Chondrocyte (in vitro differentiated cells): ENCODE measurements around the gene SLC24A4. TPM values are rescaled to one million over a fixed set of nuclear protein-coding genes. Genes with fewer than 3 reads are reported as not detected.

Experiments used
- DNase-seq: peaks from one replicate; pipeline ENCODE4 v3.0.0; 2021; ENCODE audit warnings: mixed read lengths, low spot score
- H3K27ac Mint-ChIP-seq: one replicate; pipeline ENCODE4 v1.8.0; 2021; ENCODE audit warnings: mild to moderate bottlenecking, moderate library complexity, mixed read lengths; ENCODE audit not compliant: unreplicated experiment
- H3K27me3 Mint-ChIP-seq: 2 replicates; pipeline ENCODE4 v1.8.0; 2021; ENCODE audit warnings: low read depth, mixed read lengths
- H3K36me3 Mint-ChIP-seq: 2 replicates; pipeline ENCODE4 v1.8.0; 2021; ENCODE audit warnings: low read depth, mixed read lengths
- H3K4me1 Mint-ChIP-seq: 2 replicates; pipeline ENCODE4 v1.8.0; 2021; ENCODE audit warnings: low read depth, mild to moderate bottlenecking, mixed read lengths
- H3K4me3 Mint-ChIP-seq: one replicate; pipeline ENCODE4 v1.8.0; 2021; ENCODE audit warnings: mild to moderate bottlenecking, moderate library complexity, mixed read lengths; ENCODE audit not compliant: unreplicated experiment
- H3K9me3 Mint-ChIP-seq: 2 replicates; pipeline ENCODE4 v1.8.0; 2021; ENCODE audit warnings: low read depth, mixed read lengths
- total RNA-seq: library from RNA; stranded (reverse); gene quantifications from 3 replicates; pipeline ENCODE4 v1.2.1, GENCODE V29; 2021
- TF ChIP-seq, protein P1 (sequence below): fragments of 200-600 bp; sonication (generic); IDR thresholded peaks from 2 replicates; pipeline ENCODE4 v1.5.0; 2021; ENCODE audit warnings: antibody characterized with exemption, mild to moderate bottlenecking, moderate library complexity

The SLC24A4 gene
- total RNA-seq, 1 donor from 2014 or later, result 0.37 TPM

DNA sequence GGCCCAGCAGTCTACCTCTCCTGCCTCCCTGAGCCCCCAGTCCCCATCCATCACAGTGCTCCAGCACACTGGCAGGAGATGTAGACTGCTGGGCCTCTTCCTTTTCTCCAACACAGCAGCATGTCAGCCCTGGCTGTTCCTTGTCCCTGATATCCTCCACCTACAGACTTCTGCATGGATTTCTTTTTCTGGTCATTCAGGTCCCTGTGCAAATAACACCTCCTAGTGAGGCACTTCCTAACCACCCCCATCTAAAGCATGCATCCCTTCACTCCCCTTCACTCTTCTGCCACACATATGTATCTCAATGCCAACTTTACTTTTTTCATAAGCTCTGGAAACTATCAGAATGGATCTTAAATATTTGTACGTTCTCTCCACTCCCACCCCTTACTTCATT lies 81.5 kb downstream of the SLC24A4 start:
- DNase-seq, result no peak
- TF ChIP-seq, protein P1, sequence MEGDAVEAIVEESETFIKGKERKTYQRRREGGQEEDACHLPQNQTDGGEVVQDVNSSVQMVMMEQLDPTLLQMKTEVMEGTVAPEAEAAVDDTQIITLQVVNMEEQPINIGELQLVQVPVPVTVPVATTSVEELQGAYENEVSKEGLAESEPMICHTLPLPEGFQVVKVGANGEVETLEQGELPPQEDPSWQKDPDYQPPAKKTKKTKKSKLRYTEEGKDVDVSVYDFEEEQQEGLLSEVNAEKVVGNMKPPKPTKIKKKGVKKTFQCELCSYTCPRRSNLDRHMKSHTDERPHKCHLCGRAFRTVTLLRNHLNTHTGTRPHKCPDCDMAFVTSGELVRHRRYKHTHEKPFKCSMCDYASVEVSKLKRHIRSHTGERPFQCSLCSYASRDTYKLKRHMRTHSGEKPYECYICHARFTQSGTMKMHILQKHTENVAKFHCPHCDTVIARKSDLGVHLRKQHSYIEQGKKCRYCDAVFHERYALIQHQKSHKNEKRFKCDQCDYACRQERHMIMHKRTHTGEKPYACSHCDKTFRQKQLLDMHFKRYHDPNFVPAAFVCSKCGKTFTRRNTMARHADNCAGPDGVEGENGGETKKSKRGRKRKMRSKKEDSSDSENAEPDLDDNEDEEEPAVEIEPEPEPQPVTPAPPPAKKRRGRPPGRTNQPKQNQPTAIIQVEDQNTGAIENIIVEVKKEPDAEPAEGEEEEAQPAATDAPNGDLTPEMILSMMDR, result no peak
- peaks cover 2% of the 10 kb centered on the region for H3K36me3 Mint-ChIP-seq
- H3K4me3 Mint-ChIP-seq, result no peak overlapping the region
- H3K27me3 Mint-ChIP-seq, result peaks cover 5% of the 10 kb centered on the region
- H3K4me1 Mint-ChIP-seq, result peaks cover 9% of the 10 kb centered on the region
- H3K9me3 Mint-ChIP-seq, result peaks cover 12% of the 10 kb centered on the region
- H3K27ac Mint-ChIP-seq, result no peak overlapping the region

DNA sequence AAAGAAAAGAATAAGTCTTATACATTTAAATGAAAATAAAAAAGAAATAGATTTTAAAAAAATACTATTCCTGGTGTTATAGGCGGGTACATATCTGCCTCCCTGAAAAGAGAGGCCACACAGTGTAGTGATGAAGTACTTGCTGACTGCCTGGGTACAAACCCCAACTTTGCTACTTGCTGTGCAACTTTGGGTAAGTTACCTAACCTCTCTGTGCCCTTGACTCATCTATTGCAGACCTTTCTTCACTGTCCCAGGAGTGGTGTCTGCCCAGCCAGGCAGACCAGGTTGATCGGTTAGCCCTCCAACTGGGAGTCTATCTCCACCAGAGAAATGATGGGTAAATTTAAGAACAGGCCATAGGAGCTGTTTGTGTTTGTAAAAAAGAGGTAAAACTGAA lies 82.0 kb downstream of the SLC24A4 start:
- H3K4me3 Mint-ChIP-seq, result no peak overlapping the region
- DNase-seq, result no peak
- H3K27me3 Mint-ChIP-seq, result peaks cover 5% of the 10 kb centered on the region
- TF ChIP-seq, protein P1, result no peak
- H3K36me3 Mint-ChIP-seq, result peaks cover 2% of the 10 kb centered on the region
- H3K9me3 Mint-ChIP-seq, result peaks cover 12% of the 10 kb centered on the region
- H3K27ac Mint-ChIP-seq, result no peak overlapping the region
- peaks cover 9% of the 10 kb centered on the region for H3K4me1 Mint-ChIP-seq

DNA sequence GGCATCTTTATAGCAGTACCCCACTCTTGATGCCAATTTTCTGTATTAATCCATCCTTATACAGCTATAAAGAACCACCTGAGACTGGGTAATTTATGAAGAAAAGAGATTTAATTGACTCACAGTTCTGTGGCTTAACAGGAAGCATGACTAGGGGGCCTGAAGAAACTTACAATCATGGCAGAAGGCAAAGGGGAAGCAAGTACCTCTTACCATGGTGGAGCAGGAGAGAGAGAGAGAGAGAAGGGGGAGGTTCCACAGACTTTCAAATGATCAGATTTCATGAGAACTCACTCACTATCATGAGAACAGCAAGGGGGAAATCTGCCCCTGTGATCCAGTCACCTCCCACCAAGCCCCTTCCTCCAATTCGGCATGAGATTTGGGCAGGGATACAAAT lies 84.4 kb downstream of the SLC24A4 start:
- Mint-ChIP-seq H3K4me3 (no peak overlapping the region), H3K9me3 (peaks cover 10% of the 10 kb centered on the region), H3K4me1 (peaks cover 5% of the 10 kb centered on the region), H3K27ac (no peak overlapping the region), H3K27me3 (peaks cover 4% of the 10 kb centered on the region), H3K36me3 (peaks cover 2% of the 10 kb centered on the region)
- TF ChIP-seq, protein P1, result no peak
- DNase-seq, result no peak

DNA sequence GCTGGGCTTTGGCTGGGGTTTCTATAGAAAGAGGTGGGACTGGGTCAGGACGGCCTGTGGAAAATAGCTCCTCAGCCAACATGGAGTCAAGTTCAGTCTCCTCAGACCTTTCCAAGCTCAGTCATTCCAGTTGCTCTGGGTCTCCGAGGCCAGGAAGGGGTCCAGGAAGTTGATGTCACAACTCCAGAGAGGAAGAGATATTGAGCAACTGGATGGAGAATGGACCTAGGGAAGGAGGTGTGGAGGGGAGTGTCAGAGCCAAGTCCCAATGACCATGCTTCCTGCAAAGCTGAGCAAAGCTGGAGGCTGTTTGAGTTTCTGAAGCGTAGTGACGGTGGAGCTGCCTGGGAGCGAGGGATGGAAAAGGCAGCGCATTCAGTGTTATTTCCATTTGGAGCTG lies 86.1 kb downstream of the SLC24A4 start:
- peaks cover 2% of the 10 kb centered on the region for H3K36me3 Mint-ChIP-seq
- TF ChIP-seq, protein P1, result no peak
- H3K27me3 Mint-ChIP-seq, result peaks cover 16% of the 10 kb centered on the region
- no peak for DNase-seq
- H3K4me1 Mint-ChIP-seq, result peaks cover 5% of the 10 kb centered on the region
- no peak overlapping the region for H3K4me3 Mint-ChIP-seq
- H3K27ac Mint-ChIP-seq, result no peak overlapping the region
- H3K9me3 Mint-ChIP-seq, result peaks cover 9% of the 10 kb centered on the region

DNA sequence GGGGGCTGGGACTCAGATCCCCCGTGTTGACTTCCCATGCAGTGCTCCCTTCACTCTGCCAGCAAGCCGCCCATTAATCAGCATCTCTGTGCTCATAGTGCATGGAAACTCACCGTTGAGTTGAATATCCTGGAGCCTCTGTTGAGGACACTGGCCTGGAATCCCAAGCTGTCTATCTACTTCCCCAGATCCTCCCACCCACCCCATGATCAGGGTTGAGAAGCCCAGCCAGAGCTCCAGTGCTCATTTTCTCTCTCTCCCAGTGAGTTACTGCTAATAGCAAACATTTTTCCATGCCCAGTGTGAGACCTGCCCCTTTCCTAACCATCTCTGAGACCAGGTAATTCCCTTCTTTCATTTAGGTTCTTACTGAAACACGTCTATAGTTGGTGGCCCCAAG lies 88.2 kb downstream of the SLC24A4 start:
- peaks cover 9% of the 10 kb centered on the region for H3K9me3 Mint-ChIP-seq
- H3K4me1 Mint-ChIP-seq, result peaks cover 5% of the 10 kb centered on the region
- peaks cover 2% of the 10 kb centered on the region for H3K36me3 Mint-ChIP-seq

More for the DNA sequence above, 88.2 kb downstream of the SLC24A4 start:
- no peak for DNase-seq
- Mint-ChIP-seq H3K27me3 (peaks cover 16% of the 10 kb centered on the region), H3K4me3 (no peak overlapping the region), H3K27ac (no peak overlapping the region)
- TF ChIP-seq, protein P1, result no peak
